IMR-90 (cell line): ENCODE results near the gene PSMD12. TPM values are rescaled to one million over a fixed set of nuclear protein-coding genes. Genes with fewer than 3 reads are reported as not detected.

Experiments
- ATAC-seq: fragments of 200-7000 bp; cut with Tn5 transposase; 2 replicates; pipeline ENCODE4 v1.9.1; 2020; ENCODE audit warnings: low read depth, mild to moderate bottlenecking, moderate library complexity
- BruUV-seq: library from RNA; stranded (reverse); fragments of 400-500 nt; replicated peaks from 2 replicates; lab custom pipeline; 2021; lab: Mats Ljungman, UMichigan
- CTCF ChIA-PET: fragments of 300-600 bp; formaldehyde crosslinking; extraction: SDS; loops from one replicate; lab custom pipeline; 2021; ENCODE audit warnings: antibody characterized with exemption; lab: Yijun Ruan, JAX
- POLR2A ChIA-PET: fragments of 300-600 bp; sonication (Branson Sonifier 250); formaldehyde crosslinking; loops from one replicate; lab custom pipeline; 2022; ENCODE audit warnings: antibody characterized with exemption; ENCODE audit not compliant: unreplicated experiment; lab: Charles Lee
- DNase-seq: peaks from one replicate; pipeline ENCODE4 v3.0.0; 2013
- H2AFZ ChIP-seq: replicated peaks from 2 replicates; pipeline ENCODE3; 2013; ENCODE audit warnings: low read length, mild to moderate bottlenecking; ENCODE audit not compliant: poor library complexity
- H2AK5ac ChIP-seq: 2 replicates; pipeline ENCODE4 v1.6.1; 2013; ENCODE audit warnings: low read depth, low read length, inconsistent platforms
- H2AK9ac ChIP-seq: replicated peaks from 2 replicates; pipeline ENCODE3; 2013; ENCODE audit warnings: mild to moderate bottlenecking, low read depth, low read length, moderate library complexity; ENCODE audit not compliant: poor library complexity
- H2BK120ac ChIP-seq: 2 replicates; pipeline ENCODE4 v1.6.1; 2013; ENCODE audit warnings: low read depth, low read length, inconsistent platforms
- H2BK15ac ChIP-seq: 3 replicates; pipeline ENCODE4 v1.6.1; 2013; ENCODE audit warnings: low read depth, low read length, inconsistent platforms
- H2BK20ac ChIP-seq: 2 replicates; pipeline ENCODE4 v1.6.1; 2013; ENCODE audit warnings: low read depth, mild to moderate bottlenecking, inconsistent platforms, low read length, moderate library complexity
- H2BK5ac ChIP-seq: 2 replicates; pipeline ENCODE4 v1.6.1; 2013; ENCODE audit warnings: mild to moderate bottlenecking, low read depth, low read length, inconsistent platforms; ENCODE audit not compliant: poor library complexity, severe bottlenecking
- H3K14ac ChIP-seq: replicated peaks from 2 replicates; pipeline ENCODE4 v1.6.1; 2013; ENCODE audit warnings: low read depth, low read length, inconsistent platforms
- H3K18ac ChIP-seq: 2 replicates; pipeline ENCODE4 v1.6.1; 2013; ENCODE audit warnings: low read depth, low read length, control low read depth
- H3K23ac ChIP-seq: 2 replicates; pipeline ENCODE4 v1.6.1; 2013; ENCODE audit warnings: low read depth, low read length, inconsistent platforms
- H3K27ac ChIP-seq: 2 replicates; pipeline ENCODE4 v1.5.1; 2013; ENCODE audit warnings: mild to moderate bottlenecking, control low read depth, low read length; ENCODE audit not compliant: insufficient read depth
- H3K27me3 ChIP-seq: 2 replicates; pipeline ENCODE4 v1.6.1; 2013; ENCODE audit warnings: low read length; ENCODE audit not compliant: control insufficient read depth, insufficient read depth
- H3K36me3 ChIP-seq: 2 replicates; pipeline ENCODE4 v1.6.1; 2013; ENCODE audit warnings: low read length, mixed read lengths; ENCODE audit not compliant: control insufficient read depth, insufficient read depth
- H3K4ac ChIP-seq: 2 replicates; pipeline ENCODE4 v1.6.1; 2013; ENCODE audit warnings: low read depth, low read length, inconsistent platforms
- H3K4me1 ChIP-seq: 2 replicates; pipeline ENCODE4 v1.6.1; 2013; ENCODE audit warnings: low read length, mixed read lengths; ENCODE audit not compliant: control insufficient read depth, insufficient read depth
- H3K4me2 ChIP-seq: 2 replicates; pipeline ENCODE4 v1.6.1; 2013; ENCODE audit warnings: low read depth, mild to moderate bottlenecking, control low read depth, low read length, moderate library complexity
- H3K4me3 ChIP-seq: 2 replicates; pipeline ENCODE4 v1.5.1; 2013; ENCODE audit warnings: low read depth, mild to moderate bottlenecking, control low read depth, low read length, moderate library complexity; ENCODE audit not compliant: insufficient read depth
- H3K56ac ChIP-seq: 2 replicates; pipeline ENCODE4 v1.6.1; 2013; ENCODE audit warnings: low read length, inconsistent platforms; ENCODE audit not compliant: insufficient read depth; ENCODE audit errors: extremely low read depth
- H3K79me1 ChIP-seq, 2 experiments: 2 replicates each; pipeline ENCODE4 v1.6.1; 2013; ENCODE audit warnings: low read length in 2 of 2, inconsistent platforms in 1 of 2, low read depth in 1 of 2
- H3K9ac ChIP-seq: 2 replicates; pipeline ENCODE4 v1.6.1; 2013; ENCODE audit warnings: low read depth, low read length, control low read depth
- H3K9me1 ChIP-seq: 2 replicates; pipeline ENCODE4 v1.6.1; 2013; ENCODE audit warnings: low read length, inconsistent platforms; ENCODE audit not compliant: insufficient read depth
- H3K9me3 ChIP-seq: 2 replicates; pipeline ENCODE4 v1.6.1; 2013; ENCODE audit warnings: low read length; ENCODE audit not compliant: control insufficient read depth, insufficient read depth
- H4K20me1 ChIP-seq: 2 replicates; pipeline ENCODE4 v1.6.1; 2013; ENCODE audit warnings: low read length, inconsistent platforms; ENCODE audit not compliant: insufficient read depth
- H4K5ac ChIP-seq: 2 replicates; pipeline ENCODE4 v1.6.1; 2013; ENCODE audit warnings: mild to moderate bottlenecking, low read depth, low read length, control low read depth
- H4K8ac ChIP-seq, 2 experiments: 2 replicates each; pipeline ENCODE4 v1.6.1; 2013; ENCODE audit warnings: low read depth in 2 of 2, low read length in 2 of 2, control low read depth in 1 of 2, inconsistent platforms in 1 of 2
- H4K91ac ChIP-seq: 2 replicates; pipeline ENCODE4 v1.6.1; 2013; ENCODE audit warnings: low read depth, low read length, inconsistent platforms; ENCODE audit not compliant: insufficient read depth
- BHLHE40 ChIP-seq: fragments of 150-350 bp; IDR thresholded peaks from 2 replicates; pipeline ENCODE4 v1.6.1; 2016; ENCODE audit warnings: mild to moderate bottlenecking, low read depth, low read length
- CEBPB ChIP-seq: IDR thresholded peaks from 2 replicates; pipeline ENCODE4 v1.6.1; 2012; ENCODE audit warnings: low read depth, low read length, improper control_type of control experiment
- MAFK ChIP-seq: IDR thresholded peaks from 2 replicates; pipeline ENCODE4 v1.6.1; 2012; ENCODE audit warnings: low read depth, low read length, improper control_type of control experiment
- MXI1 ChIP-seq: IDR thresholded peaks from 2 replicates; pipeline ENCODE4 v1.6.1; 2012; ENCODE audit warnings: low read depth, mild to moderate bottlenecking, low read length, moderate library complexity, borderline replicate concordance
- POLR2A ChIP-seq: IDR thresholded peaks from 2 replicates; pipeline ENCODE4 v1.6.1; 2012; ENCODE audit warnings: mild to moderate bottlenecking, low read depth, low read length
- RAD21 ChIP-seq: IDR thresholded peaks from 2 replicates; pipeline ENCODE4 v1.6.1; 2012; ENCODE audit warnings: low read length, improper control_type of control experiment
- SMC3 ChIP-seq: fragments of 150-350 bp; IDR thresholded peaks from 2 replicates; pipeline ENCODE4 v1.6.1; 2016; ENCODE audit warnings: low read depth, mild to moderate bottlenecking, antibody characterized with exemption, low read length, moderate library complexity
- WGBS, 2 experiments: methylation state at CpG; one replicate each; pipeline versions ENCODE4 v1.1.5 to v1.1.7; 2013; ENCODE audit warnings: missing lambda C conversion rate in 2 of 2; ENCODE audit not compliant: insufficient read length in 1 of 2; ENCODE audit errors: extremely low coverage in 2 of 2; 5-methylcytosine and 5-hydroxymethylcytosine counted together
- dilution Hi-C: fragments of 300-500 bp; cut with HindIII; formaldehyde crosslinking; loops from one replicate; pipeline ENCODE4 v1.14.3; 2018; ENCODE audit warnings: low sequenced_read_pairs; ENCODE audit not compliant: unreplicated experiment
- in situ Hi-C: fragments of 300-500 bp; cut with MboI; formaldehyde crosslinking; loops from 3 replicates; pipeline ENCODE4 v1.14.3; 2019; ENCODE audit warnings: low sequenced_read_pairs, inconsistent platforms, mixed read lengths
- intact Hi-C: fragments of 100-400 bp; cut with micrococcal nuclease; formaldehyde crosslinking; loops from 2 replicates; pipeline ENCODE4 v1.10.0; 2022
- polyA plus RNA-seq, 3 experiments: library from polyadenylated mRNA; depleted of rRNA; stranded (reverse); fragments of >200 nt; gene quantifications; 2 replicates each; pipeline ENCODE4 v1.2.3, GENCODE V29; 2012; ENCODE audit warnings: low replicate concordance in 1 of 3
- total RNA-seq: library from RNA; depleted of rRNA; stranded (reverse); fragments of >200 nt; gene quantifications from 2 replicates; pipeline ENCODE4 v1.2.3, GENCODE V29; 2012
- TF ChIP-seq, protein P1 (sequence below): fragments of 150-350 bp; IDR thresholded peaks from 2 replicates; pipeline ENCODE4 v1.6.1; 2017; ENCODE audit warnings: mild to moderate bottlenecking, antibody characterized with exemption, low read length, low read depth

The PSMD12 gene
- total and polyA plus RNA-seq, 2 of the 4 experiments (the other 2 are of a cell fraction) = 17.9 to 39.7 TPM

DNA sequence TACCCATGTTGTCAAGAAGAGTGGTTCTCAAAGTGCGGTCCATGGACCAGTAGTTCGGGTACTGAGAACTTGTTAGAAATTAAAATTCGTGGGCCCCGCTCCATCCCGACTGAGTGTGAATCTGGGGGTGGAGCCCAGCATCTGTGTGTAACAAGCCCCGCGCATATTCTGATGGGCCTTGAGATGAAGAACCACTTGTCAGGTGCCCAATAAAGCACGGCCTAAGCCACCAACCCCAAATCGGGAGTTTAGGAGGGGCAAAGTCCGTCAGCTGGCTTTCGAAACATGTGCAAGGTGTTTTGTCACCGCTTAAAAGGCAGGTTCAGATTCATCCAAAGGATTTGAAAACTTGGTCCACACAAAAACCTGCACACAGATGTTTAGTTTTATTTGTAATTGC lies 29.5 kb downstream of the PSMD12 start:
- CTCF ChIA-PET = interaction anchor here (0.7 kb wide), 1 partner anchor 316 kb away, joined by 3 read pairs; no protein-coding TSS in a partner anchor
- BruUV-seq = no TSS peak
- 98% methylated on average over 6 of the region's 12 CpGs; no CpG with 5 or more reads in 1 of the 2 experiments for WGBS, 2 experiments
- Histone ChIP-seq H4K91ac (no peak overlapping the region), H3K18ac (no peak overlapping the region), H3K4me1 (0 out of 2 replicates have a peak, but pooled peaks cover 2% of the 10 kb centered on the region), H2BK120ac (no peak overlapping the region), H4K5ac (no peak overlapping the region), H3K4ac (no peak overlapping the region), H3K79me1 (peaks cover 4 to 7% of the 10 kb centered on the region in 2 experiments; a peak in 3 of 4 replicates), H2BK20ac (no peak overlapping the region), H2BK5ac (no peak overlapping the region), H2AK5ac (no peak overlapping the region), H3K4me2 (no peak overlapping the region), H3K14ac (no peak overlapping the region), H2BK15ac (no peak overlapping the region), H3K56ac (no peak overlapping the region), H2AFZ (no peak overlapping the region), H2AK9ac (no peak overlapping the region), H3K27me3 (no peaks in the 10 kb centered on the region), H3K27ac (no peak overlapping the region), H3K9me3 (no peaks in the 10 kb centered on the region; the same call in 1 of the 2 replicates), H3K9me1 (peaks cover 4% of the 10 kb centered on the region; the same call in 1 of the 2 replicates), H3K36me3 (peaks cover 7% of the 10 kb centered on the region), H3K23ac (no peak overlapping the region), H3K4me3 (no peak overlapping the region), H4K20me1 (no peaks in the 10 kb centered on the region; the same call in 1 of the 2 replicates), H3K9ac (no peak overlapping the region), H4K8ac (no peak overlapping the region)
- POLR2A ChIA-PET = no interaction called here
- intact Hi-C loops (no loop called here), dilution Hi-C loops (no loop called here), in situ Hi-C loops (no loop called here)
- TF ChIP-seq MAFK (no peak), POLR2A (no peak), BHLHE40 (no peak), MXI1 (no peak), RAD21 (no peak), CEBPB (no peak), SMC3 (no peak)
- TF ChIP-seq, protein P1, sequence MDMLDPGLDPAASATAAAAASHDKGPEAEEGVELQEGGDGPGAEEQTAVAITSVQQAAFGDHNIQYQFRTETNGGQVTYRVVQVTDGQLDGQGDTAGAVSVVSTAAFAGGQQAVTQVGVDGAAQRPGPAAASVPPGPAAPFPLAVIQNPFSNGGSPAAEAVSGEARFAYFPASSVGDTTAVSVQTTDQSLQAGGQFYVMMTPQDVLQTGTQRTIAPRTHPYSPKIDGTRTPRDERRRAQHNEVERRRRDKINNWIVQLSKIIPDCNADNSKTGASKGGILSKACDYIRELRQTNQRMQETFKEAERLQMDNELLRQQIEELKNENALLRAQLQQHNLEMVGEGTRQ = no peak
- ATAC-seq (no peak), DNase-seq (no peak)
